ENCODE measurements around the gene TIGAR.

The TIGAR gene

GRCh38 chr12:4320853-4321701, at the start of gene TIGAR:
Gene TIGAR, plus strand, starts transcription at chr12:4321213. Its CDS starts 59 bp downstream, at chr12:4321272.
- DNase-seq (ENCODE audit: low spot score): peak; percentile 92

GRCh38 chr12:4271717-4272423, 49.1 kb upstream of the TIGAR start:
- DNase-seq (ENCODE audit: low spot score): peak; percentile 85

GRCh38 chr12:4272424-4273272, 48.4 kb upstream of the TIGAR start:
- DNase-seq (ENCODE audit: low spot score): peak; percentile 49

GRCh38 chr12:4273273-4273651, 47.8 kb upstream of the TIGAR start:
- no peak for DNase-seq (ENCODE audit: low spot score)

- peak; percentile 88 for DNase-seq (ENCODE audit: low spot score)
Measured at GRCh38 chr12:4273652-4274395, 47.2 kb upstream of the TIGAR start, which contains the start of gene CCND2. Gene CCND2, plus strand, starts transcription at chr12:4273762. Its CDS starts 279 bp downstream, at chr12:4274041.

DNA sequence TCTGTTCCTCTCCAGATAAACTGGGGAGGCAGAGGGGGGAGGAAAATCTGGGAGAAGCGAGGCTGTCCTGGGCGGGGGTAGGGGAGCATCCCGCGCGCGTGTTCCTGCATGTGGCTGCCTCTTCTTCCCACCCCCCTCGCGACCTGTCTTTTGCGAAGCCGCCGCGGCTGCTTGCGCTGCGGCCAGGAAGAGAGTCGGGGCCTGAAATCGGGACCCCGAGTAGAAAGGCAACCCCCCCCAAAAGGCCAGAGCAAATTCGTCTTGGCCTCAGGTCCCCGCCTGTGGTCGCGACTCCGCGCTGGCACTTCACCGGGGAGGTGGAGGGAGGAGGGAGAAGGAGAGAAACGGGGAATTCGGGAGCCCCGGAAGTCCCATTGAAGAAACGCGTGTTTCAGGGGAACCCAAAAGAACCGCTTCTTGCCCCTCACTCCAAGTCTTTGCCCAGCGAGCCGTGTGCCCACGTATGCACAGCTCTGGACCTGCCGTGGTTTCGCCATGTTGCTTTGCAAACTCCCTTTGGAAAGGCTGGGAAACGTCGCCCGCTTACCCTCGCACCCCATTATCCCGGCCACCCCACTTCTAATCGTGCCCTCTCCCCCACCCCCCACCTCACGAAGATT, 46.5 kb upstream of the TIGAR start:
- DNase-seq (ENCODE audit: low spot score): no peak

DNA sequence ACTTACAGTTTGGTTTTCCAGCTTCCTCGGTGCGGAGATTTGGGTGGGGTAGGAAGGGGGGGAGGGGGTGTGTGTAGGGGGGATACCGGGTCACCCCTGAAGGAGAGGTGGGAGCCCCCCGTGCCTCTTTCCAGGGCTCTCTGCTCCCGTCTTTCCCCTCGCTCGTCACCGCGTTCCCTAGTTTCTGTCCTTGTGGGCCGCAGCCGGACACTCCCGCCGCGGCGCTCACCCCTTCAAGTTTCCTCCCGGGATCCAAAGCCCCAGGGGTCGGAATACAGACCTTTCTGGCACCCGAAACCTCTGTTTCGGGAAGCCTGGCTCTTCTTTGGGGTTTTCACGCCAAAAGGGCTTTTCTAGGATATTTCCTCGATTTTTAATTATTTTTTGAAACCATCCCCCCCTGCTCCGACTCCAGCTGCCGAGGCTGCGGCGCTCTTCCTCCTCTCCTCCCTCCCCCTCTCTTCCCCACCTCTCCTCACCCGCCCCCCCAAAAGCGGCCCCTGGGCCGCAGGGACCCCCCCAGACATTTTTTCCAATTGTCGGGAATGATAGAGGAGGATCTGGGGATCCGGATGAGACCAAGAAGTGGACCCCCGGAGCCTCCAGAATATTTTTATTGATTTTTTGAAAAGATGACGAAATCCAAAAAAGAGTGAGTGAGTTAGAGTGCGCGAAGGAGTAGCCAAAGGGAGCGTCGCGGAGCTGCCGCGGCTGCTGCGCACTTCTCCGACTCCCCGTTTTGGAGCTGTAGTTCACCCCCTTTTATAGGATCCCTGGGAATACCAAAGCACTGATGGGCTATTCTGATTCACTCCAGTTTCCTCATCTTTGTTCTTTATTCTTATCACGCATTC, 45.8 kb upstream of the TIGAR start:
- DNase-seq (ENCODE audit: low spot score): no peak

DNA sequence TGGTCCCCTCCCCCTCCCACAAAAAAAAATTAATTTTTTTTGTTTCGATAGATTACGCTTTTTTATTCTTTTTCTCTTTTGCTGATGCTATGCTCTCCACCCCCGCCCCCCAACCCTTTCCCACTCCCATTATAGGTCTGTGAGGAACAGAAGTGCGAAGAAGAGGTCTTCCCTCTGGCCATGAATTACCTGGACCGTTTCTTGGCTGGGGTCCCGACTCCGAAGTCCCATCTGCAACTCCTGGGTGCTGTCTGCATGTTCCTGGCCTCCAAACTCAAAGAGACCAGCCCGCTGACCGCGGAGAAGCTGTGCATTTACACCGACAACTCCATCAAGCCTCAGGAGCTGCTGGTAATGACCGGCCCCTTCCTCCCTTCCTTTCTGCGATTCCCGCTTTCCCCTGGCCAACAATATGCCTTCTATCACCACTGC, 45.1 kb upstream of the TIGAR start:
- DNase-seq (ENCODE audit: low spot score): no peak

DNA sequence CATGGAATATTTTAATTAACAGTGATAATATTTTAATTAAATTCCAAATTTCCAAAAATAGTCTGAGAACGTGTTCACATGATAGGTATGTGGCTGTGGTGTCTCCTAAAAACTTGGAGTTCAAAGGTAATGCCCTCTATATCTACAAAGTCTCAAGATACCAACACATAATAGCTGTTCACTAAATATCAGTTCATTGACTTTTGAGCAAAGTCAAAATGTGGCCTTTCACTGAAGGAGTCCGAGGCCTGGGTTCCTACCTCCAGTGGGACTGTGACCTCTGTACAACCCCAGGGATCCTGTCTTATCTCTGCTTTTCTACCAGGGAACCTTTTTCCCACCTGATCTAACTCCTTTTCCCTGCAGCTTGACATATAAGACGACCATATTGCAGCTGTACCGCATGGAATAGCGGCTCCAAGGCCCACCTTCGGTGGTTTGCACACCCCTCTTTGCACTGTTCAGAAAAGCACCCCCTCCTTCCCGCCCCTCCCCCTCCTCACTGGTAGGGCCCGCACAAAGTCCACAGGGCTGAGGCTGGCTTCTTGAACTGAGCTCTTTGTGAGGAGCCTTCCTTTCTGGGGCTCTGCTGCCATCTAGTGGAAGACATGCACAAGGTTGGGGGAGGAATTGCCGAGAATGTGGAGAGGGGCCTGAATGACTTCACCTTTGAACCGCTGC, 44.3 kb upstream of the TIGAR start:
- peak; percentile 89 for DNase-seq (ENCODE audit: low spot score)

- no peak for DNase-seq (ENCODE audit: low spot score)
Measured at GRCh38 chr12:4277205-4277543, 43.8 kb upstream of the TIGAR start.

DNA sequence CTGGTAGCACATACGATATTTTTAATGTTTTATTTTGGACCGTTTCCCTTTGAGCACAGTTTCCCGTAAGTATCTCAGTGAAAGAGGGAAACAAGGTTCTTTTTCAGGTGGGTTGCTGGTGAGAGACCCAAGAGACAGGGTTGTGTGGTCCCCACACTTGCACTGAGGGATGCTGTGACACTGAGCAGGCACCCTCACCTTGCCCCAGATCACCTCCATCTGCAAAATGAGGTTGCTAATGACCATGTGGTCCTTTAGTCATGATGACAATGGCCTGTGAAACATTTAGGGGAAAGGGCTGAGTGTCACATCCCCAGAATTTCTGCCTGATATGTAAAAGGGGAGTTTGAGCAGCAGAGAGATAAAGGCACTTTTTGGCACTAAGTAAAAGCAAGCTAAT, 43.2 kb upstream of the TIGAR start:
- no peak for DNase-seq (ENCODE audit: low spot score)

- DNase-seq (ENCODE audit: low spot score): no peak
Measured at GRCh38 chr12:4278329-4279197, 42.5 kb upstream of the TIGAR start.

GRCh38 chr12:4279198-4279690, 41.8 kb upstream of the TIGAR start:
- no peak for DNase-seq (ENCODE audit: low spot score)

DNA sequence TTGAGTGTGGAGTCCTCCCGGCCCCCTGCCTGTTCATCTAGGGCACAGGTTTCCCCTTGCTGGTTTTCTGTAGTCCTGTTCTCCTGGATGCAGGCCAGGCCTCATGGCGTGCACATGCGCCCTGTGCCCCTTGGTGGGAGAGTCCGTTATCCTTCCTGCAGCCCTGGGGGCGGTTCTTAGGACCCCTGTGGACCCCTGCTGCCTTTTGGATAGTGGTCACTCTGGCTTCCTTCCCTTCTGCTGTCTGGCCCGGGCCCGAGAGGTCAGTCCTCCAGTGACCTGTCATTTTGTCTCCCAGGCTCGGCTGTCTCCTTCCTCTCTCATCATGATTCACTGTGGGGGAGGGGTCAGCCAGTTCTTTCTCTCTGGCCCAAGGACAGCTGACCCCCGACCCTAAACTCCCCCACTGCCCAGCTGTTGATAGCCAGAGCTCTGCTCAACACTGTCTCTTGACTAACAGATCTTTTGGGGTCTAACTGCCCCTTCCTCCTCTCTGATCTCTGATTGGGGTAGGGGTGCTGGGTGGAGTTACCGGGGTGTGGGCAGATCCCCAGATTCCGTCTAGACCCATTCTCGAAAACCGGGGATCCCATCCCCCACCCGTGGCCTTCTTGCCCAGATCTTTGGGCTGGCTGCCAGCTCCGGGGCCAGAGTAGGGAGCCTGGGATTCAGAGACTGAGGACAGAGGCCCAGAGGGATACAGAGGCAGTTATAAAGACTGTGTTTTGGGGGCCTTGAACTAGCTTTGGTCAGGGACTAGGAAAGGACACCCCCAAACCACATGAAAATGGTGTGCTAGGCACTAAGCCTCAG, 40.5 kb upstream of the TIGAR start:
- DNase-seq (ENCODE audit: low spot score): no peak

- no peak for DNase-seq (ENCODE audit: low spot score)
Measured at GRCh38 chr12:4281173-4281654, 39.8 kb upstream of the TIGAR start.

DNA sequence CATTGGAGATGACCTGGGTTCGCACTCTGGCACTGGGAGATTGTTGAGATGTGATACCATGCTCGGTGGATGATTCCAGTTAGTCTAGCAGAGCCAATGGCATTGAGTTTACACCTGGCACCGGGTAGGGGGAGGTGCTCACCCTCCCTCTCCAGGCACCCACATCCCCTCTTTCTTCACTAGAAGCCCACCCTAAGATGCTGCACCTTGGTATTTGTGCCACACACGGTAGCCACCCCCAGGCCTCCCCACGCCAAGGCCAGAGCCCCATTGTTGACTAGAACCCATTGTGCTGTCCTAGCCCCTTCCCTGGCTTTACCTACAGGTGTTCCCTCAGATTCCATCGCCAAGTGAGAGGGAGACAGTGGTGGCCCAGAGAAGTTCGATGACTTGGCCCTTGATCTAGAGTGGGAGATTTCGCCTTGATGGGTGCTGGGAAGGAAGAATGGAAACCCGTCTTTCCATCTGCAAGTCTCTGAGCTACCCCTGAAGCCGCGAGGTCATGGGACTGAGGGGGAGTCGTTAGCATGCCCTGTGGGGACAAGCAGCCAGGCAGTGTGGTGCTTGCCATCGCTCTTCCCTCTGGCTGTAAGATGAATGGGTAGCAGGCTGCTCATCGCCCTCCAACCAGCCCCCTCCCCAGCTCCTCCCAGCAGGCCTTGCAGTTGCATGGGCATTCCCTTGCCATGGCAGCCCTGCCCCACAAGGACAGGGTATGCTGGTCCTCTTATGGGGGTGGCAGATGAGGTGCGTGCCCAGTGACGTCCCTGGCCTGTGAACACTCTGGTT, 38.7 kb upstream of the TIGAR start:
- no peak for DNase-seq (ENCODE audit: low spot score)
